LNCaP clone FGC (cell line): ENCODE measurements around the gene SLC5A5.
"Not testable (repeated sequence)": the region's sequence is repeated elsewhere in the genome, so short reads cannot be mapped to it uniquely, and the experiment has no call there.

Experiments used
- DNase-seq: peaks from one replicate; pipeline ENCODE4 v3.0.0-alpha.2; 2011; ENCODE audit warnings: low read depth
- H3K4me3 ChIP-seq: 2 replicates; pipeline ENCODE4 v1.5.1; 2011; ENCODE audit warnings: mild to moderate bottlenecking, low read depth, low read length, control low read depth
- TF ChIP-seq, protein P1 (sequence below): IDR thresholded peaks from 2 replicates; pipeline ENCODE4 v1.5.1; 2012; ENCODE audit warnings: mild to moderate bottlenecking; ENCODE audit not compliant: control insufficient read depth, insufficient read depth; ENCODE audit errors: extremely low read depth

Gene SLC5A5

DNA sequence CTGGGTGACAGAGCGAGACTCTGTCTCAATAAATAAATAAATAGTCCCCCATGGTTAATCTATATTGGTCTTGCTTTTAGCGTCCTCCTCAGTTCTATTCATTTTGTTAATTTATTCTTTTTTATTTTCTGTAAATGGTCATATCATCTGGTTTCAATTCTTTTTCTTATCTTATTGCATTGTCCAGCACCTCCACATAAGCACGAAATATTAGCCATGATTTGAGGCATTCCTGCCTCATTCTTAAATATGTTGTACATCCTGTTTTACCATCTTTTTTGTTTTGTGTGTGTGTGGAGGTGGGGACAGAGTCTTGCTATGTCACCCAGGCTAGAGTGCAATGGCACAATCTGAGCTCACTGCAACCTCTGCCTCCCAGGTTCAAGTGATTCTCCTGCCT lies 36.5 kb downstream of the SLC5A5 start:
- H3K4me3 ChIP-seq, result no peak overlapping the region
- no peak for DNase-seq
- TF ChIP-seq, protein P1, sequence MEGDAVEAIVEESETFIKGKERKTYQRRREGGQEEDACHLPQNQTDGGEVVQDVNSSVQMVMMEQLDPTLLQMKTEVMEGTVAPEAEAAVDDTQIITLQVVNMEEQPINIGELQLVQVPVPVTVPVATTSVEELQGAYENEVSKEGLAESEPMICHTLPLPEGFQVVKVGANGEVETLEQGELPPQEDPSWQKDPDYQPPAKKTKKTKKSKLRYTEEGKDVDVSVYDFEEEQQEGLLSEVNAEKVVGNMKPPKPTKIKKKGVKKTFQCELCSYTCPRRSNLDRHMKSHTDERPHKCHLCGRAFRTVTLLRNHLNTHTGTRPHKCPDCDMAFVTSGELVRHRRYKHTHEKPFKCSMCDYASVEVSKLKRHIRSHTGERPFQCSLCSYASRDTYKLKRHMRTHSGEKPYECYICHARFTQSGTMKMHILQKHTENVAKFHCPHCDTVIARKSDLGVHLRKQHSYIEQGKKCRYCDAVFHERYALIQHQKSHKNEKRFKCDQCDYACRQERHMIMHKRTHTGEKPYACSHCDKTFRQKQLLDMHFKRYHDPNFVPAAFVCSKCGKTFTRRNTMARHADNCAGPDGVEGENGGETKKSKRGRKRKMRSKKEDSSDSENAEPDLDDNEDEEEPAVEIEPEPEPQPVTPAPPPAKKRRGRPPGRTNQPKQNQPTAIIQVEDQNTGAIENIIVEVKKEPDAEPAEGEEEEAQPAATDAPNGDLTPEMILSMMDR, result no peak

DNA sequence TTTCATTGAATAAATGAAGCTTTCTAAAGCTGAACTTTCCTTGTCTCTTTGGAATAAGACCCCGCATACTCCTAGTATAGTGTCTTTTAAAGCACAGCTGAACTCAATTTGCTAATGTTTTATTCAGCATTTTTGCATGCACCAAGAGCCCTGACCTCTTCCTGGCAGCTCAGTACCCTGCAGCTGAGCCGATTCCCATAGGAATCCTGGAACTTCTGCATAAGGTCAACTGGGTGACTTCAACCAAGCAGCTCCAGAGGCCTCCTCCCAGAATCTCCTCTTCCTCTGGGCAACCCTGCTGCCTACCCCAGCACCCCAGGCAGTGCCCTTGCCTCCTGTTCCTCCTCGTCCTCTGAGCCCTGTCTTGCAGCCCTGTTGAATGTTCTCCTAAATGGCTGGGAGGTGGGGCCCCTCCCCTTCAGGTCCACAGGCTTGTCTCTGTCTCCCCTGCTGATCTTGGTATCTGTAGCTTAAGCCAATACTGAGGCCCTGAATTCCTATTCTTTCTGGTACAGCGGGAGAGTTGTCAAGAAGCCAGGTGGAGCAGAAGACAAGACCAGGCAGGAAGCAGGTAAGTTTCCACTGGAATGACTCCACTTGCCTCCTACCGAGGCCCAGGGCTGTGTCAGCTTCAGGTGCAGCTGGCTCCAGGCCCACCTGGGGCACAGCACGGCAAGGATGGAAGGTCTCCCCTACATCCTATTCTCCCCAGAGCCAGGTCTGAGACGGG lies 37.4 kb downstream of the SLC5A5 start:
- H3K4me3 ChIP-seq, result no peak overlapping the region
- DNase-seq, result no peak

DNA sequence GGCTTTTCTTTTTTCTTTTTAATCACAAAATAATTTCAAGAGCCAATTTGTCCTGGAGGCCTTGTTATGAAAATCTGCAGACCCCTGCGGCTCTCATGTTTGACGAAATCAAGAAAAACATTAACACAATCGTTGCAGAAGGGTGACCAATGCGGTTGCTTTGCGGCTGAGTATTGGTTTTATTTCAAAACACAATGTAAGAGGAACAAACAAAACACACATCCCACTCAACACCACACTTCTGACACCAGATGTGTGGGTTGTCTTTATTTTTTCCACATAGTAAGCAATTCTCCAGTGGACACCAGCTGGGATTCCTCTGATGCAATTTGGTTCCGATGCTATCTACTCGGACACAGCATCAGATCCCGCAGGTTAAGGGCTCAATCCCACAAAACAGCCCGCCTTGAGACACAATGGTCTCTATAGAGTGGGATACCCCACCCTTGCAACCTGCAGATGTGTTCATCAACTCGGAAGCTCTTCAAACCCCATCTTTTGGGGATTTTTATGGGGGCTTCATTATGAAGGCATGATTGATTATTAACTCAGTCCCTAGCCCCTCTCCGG lies 39.1 kb downstream of the SLC5A5 start:
- no peak for DNase-seq
- TF ChIP-seq, protein P1, result no peak
- H3K4me3 ChIP-seq, result no peak overlapping the region

More for the DNA sequence above, 37.4 kb downstream of the SLC5A5 start:
- TF ChIP-seq, protein P1, result no peak

DNA sequence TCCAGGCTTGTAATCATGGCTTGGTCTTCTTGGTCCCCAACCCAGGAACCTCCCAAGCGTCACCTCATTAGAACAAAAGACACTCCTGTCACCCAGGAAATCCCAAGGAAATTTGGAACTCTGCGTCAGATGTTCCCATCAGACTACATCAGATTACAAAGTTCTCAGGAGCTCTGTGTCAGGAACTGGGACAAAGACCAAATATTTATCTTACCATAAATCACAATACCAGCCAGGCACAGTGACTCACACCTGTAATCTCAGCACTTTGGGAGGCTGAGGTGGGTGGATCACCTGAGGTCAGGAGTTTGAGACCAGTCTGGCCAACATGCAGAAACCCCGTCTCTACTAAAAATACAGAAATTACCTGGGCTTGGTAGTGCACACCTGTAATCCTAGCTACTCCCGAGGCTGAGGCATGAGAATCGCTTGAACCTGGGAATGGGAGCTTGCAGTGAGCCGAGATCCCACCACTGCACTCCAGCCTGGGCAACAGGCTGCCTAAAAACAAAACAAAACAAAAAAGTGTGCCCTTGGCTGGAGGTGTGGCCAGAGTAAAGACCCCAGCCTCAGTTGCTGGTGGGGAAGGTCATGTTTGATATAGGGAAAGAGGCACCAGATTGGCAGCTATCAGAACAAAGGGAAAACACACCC lies 44.3 kb downstream of the SLC5A5 start:
- no peak overlapping the region for H3K4me3 ChIP-seq
- peak; percentile 67 for DNase-seq
- TF ChIP-seq, protein P1, result no peak

DNA sequence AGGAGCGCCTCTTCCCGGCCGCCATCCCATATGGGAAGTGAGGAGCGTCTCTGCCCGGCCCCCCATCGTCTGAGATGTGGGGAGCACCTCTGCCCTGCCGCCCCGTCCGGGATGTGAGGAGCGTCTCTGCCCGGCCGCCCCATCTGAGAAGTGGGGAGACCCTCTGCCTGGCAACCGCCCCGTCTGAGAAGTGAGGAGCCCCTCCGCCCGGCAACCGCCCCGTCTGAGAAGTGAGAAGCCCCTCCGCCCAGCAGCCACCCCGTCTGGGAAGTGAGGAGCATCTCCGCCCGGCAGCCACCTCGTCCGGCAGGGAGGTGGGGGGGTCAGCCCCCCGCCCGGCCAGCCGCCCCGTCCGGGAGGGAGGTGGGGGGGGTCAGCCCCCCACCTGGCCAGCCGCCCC lies 46.4 kb downstream of the SLC5A5 start:
- not testable (repeated sequence) for H3K4me3 ChIP-seq, DNase-seq

DNA sequence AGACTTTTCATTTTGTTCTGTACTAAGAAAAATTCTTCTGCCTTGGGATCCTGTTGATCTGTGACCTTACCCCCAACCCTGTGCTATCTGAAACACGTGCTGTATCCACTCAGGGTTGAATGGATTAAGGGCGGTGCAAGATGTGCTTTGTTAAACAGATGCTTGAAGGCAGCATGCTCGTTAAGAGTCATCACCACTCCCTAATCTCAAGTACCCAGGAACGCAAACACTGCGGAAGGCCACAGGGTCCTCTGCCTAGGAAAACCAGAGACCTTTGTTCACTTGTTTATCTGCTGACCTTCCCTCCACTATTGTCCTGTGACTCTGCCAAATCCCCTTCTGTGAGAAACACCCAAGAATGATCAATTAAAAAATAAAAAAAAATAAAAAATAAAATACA lies 47.4 kb downstream of the SLC5A5 start:
- not testable (repeated sequence) for DNase-seq, H3K4me3 ChIP-seq

DNA sequence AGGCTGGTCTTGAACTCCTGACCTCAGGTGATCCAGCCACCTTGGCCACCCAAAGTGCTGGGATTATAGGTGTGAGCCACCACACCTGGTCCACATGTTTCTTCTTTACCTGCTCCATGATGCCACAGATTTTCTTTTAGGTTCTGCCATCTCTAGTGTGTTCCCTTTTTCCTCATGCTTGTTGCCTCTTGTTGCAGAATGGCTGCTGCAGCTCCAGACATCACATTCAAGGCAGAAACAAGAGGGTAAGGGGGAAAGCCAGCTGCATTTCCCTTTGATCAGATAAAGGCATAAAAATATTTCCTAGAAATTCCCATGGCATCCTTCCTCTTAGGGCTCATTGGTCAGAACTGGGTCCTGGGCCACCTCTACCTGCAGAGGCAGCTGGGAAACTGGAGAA lies 48.8 kb downstream of the SLC5A5 start:
- TF ChIP-seq, protein P1, result no peak
- no peak for DNase-seq
- no peak overlapping the region for H3K4me3 ChIP-seq

DNA sequence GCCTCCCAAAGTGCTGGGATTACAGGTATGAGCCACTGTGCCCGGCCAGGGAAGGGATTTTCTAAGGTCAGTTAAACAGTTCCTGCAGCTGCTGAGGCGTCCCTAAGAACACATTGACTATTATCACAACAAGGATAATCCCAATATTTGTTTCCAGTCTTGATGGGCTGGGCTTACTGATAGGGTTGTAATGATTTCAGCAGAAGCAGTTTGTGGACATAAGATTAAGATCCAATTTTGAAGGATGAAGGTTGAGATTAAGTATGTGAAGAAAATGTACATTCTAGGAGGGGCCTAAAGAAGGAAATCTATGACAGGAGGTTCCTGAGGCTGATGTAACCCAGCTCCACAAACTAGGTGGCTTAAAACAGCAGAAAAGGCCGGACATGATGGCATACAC lies 50.4 kb downstream of the SLC5A5 start:
- TF ChIP-seq, protein P1, result no peak
- no peak for DNase-seq

More for the DNA sequence above, 50.4 kb downstream of the SLC5A5 start:
- no peak overlapping the region for H3K4me3 ChIP-seq
